Nephron progenitor cell (in vitro differentiated cells): Measurements from ENCODE around the gene ANKLE1.

Experiments used
- DNase-seq: peaks from one replicate; pipeline ENCODE4 v3.0.0; 2021
- H3K27ac Mint-ChIP-seq: 2 replicates; pipeline ENCODE4 v1.8.0; 2021; ENCODE audit warnings: mild to moderate bottlenecking, moderate library complexity, mixed read lengths
- H3K27me3 Mint-ChIP-seq: 2 replicates; pipeline ENCODE4 v1.8.0; 2021; ENCODE audit warnings: mild to moderate bottlenecking, low read depth, mixed read lengths; ENCODE audit not compliant: poor library complexity
- H3K36me3 Mint-ChIP-seq: 2 replicates; pipeline ENCODE4 v1.8.0; 2021; ENCODE audit warnings: low read depth, mixed read lengths
- H3K4me1 Mint-ChIP-seq: 2 replicates; pipeline ENCODE4 v1.8.0; 2021; ENCODE audit warnings: mixed read lengths
- H3K4me3 Mint-ChIP-seq: 2 replicates; pipeline ENCODE4 v1.8.0; 2021; ENCODE audit warnings: mild to moderate bottlenecking, moderate library complexity, mixed read lengths
- H3K9me3 Mint-ChIP-seq: 2 replicates; pipeline ENCODE4 v1.8.0; 2021; ENCODE audit warnings: mild to moderate bottlenecking, moderate library complexity, mixed read lengths
- TF ChIP-seq, protein P1 (sequence below): fragments of 200-600 bp; sonication (generic); IDR thresholded peaks from 2 replicates; pipeline ENCODE4 v1.5.0; 2021; ENCODE audit warnings: antibody characterized with exemption

Gene ANKLE1

GRCh38 chr19:17306285-17306714 lies 24.6 kb downstream of the ANKLE1 start:
- TF ChIP-seq, protein P1, sequence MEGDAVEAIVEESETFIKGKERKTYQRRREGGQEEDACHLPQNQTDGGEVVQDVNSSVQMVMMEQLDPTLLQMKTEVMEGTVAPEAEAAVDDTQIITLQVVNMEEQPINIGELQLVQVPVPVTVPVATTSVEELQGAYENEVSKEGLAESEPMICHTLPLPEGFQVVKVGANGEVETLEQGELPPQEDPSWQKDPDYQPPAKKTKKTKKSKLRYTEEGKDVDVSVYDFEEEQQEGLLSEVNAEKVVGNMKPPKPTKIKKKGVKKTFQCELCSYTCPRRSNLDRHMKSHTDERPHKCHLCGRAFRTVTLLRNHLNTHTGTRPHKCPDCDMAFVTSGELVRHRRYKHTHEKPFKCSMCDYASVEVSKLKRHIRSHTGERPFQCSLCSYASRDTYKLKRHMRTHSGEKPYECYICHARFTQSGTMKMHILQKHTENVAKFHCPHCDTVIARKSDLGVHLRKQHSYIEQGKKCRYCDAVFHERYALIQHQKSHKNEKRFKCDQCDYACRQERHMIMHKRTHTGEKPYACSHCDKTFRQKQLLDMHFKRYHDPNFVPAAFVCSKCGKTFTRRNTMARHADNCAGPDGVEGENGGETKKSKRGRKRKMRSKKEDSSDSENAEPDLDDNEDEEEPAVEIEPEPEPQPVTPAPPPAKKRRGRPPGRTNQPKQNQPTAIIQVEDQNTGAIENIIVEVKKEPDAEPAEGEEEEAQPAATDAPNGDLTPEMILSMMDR, result no peak

GRCh38 chr19:17307876-17308377 lies 26.2 kb downstream of the ANKLE1 start:
- TF ChIP-seq, protein P1, result no peak
- DNase-seq, result no peak
- H3K9me3 Mint-ChIP-seq, result no peaks in the 10 kb centered on the region
- H3K36me3 Mint-ChIP-seq, result peaks cover 6% of the 10 kb centered on the region
- no peaks in the 10 kb centered on the region for H3K27me3 Mint-ChIP-seq
- H3K4me3 Mint-ChIP-seq, result peak overlapping the region; percentile 86
- peaks cover 57% of the 10 kb centered on the region for H3K4me1 Mint-ChIP-seq
- no peak overlapping the region for H3K27ac Mint-ChIP-seq

More at GRCh38 chr19:17306285-17306714, 24.6 kb downstream of the ANKLE1 start:
- H3K9me3 Mint-ChIP-seq, result no peaks in the 10 kb centered on the region
- peak overlapping the region; percentile 61 for H3K27ac Mint-ChIP-seq
- H3K4me1 Mint-ChIP-seq, result peaks cover 57% of the 10 kb centered on the region
- peak; percentile 63 for DNase-seq
- H3K27me3 Mint-ChIP-seq, result peaks cover 3% of the 10 kb centered on the region
- H3K4me3 Mint-ChIP-seq, result peak overlapping the region; percentile 86
- H3K36me3 Mint-ChIP-seq, result peaks cover under 1% of the 10 kb centered on the region

DNA sequence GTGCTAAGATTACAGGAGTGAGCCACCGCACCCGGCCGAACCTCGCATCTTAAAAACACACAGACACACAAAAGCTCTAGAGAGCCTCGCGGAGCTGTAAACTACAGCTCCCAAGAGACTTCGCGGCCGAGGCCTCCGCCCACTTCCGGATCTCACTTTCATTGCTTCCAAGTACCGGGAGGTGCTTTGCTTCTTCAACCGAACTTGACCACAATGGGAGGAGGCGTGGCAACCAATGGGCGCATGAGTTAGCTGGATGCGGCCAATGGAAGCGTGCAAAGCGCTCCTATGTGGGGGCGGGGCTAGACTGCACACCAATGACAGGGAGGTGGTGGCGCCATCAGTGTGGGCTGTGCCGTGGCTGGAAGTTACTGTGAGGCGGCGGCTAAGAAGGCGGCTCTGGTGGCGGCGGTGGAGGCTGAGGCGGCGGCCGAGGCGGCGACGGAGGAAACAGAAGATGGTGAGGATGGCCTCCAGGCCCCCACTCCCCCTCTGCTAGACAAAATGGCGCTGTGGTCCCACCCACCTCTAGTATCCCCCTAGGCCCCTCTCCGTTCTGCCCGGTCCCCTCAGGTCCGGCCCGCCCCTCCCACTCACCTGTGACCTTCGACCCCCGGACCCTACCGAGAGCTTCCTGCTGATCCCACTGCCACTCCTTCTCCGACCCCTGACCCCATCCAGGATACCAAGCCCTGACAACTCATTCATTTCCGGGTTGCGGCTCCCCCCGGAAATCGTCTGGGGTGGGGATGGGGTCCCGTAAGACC lies 27.7 kb downstream of the ANKLE1 start, which contains the start of gene DDA1:
TSS of gene DDA1 (plus strand) at position 366 of the 767 bp plus-strand sequence. CDS start at position 458, 92 bp downstream.
- Mint-ChIP-seq H3K9me3 (no peaks in the 10 kb centered on the region), H3K4me1 (peaks cover 49% of the 10 kb centered on the region), H3K27me3 (no peaks in the 10 kb centered on the region), H3K4me3 (peak within 1 kb of the TSS; percentile 93), H3K27ac (peak within 1 kb of the TSS; percentile 84), H3K36me3 (peaks cover 14% of the 10 kb centered on the region)
- peak; percentile 97 for DNase-seq
- TF ChIP-seq, protein P1, result no peak

DNA sequence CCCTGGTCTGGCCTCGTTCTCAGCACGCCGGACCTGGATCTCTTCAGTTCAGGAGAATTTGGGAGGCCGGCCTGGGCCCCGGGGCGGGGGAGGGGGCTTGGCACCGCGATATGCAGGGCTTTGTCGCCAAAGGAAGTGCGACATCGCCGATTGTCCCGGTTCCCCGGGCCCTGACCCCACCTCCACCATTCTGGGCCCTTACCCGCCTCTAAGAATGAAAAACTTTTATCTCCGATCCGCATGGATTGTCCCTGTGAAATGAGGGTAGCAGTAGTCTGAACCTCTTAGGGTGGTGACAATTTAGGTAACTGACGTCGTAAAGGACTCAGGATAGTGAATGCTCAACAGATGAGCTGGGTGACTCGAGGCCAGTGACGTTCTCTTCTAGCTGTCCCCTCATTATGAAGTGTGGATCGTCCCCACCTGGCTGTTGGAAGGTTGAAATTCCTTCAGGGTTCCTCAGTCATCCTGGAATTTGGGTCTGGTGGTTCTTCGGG lies 28.3 kb downstream of the ANKLE1 start:
- H3K9me3 Mint-ChIP-seq, result no peaks in the 10 kb centered on the region
- H3K27ac Mint-ChIP-seq, result peak overlapping the region; percentile 84
- H3K27me3 Mint-ChIP-seq, result no peaks in the 10 kb centered on the region
- peak overlapping the region; percentile 93 for H3K4me3 Mint-ChIP-seq
- DNase-seq, result no peak
- TF ChIP-seq, protein P1, result no peak
- H3K4me1 Mint-ChIP-seq, result peaks cover 43% of the 10 kb centered on the region
- peaks cover 15% of the 10 kb centered on the region for H3K36me3 Mint-ChIP-seq

- TF ChIP-seq, protein P1, result no peak
- Mint-ChIP-seq H3K4me3 (peak overlapping the region; percentile 93), H3K4me1 (peaks cover 36% of the 10 kb centered on the region)
These were observed 29.9 kb downstream of the ANKLE1 start for GRCh38 chr19:17311455-17312188.

More at GRCh38 chr19:17311455-17312188, 29.9 kb downstream of the ANKLE1 start:
- H3K36me3 Mint-ChIP-seq, result peaks cover 24% of the 10 kb centered on the region
- no peaks in the 10 kb centered on the region for H3K27me3 Mint-ChIP-seq
- no peaks in the 10 kb centered on the region for H3K9me3 Mint-ChIP-seq
- peak overlapping the region; percentile 73 for H3K27ac Mint-ChIP-seq
- DNase-seq, result no peak
